HG03442 (cell line): ENCODE measurements around the gene BHLHE23.

ENCODE experiments used
- ATAC-seq: cut with Tn5 transposase; IDR thresholded peaks from one replicate; pipeline ENCODE4 v1.9.1; 2021; ENCODE audit warnings: mild to moderate bottlenecking, moderate library complexity; ENCODE audit not compliant: unreplicated experiment

BHLHE23 gene

GRCh38 chr20:63026582-63027165 is 19.9 kb upstream of the BHLHE23 start:
- no peak for ATAC-seq

- ATAC-seq, result no peak
Observed at GRCh38 chr20:63025534-63026331, 19.0 kb upstream of the BHLHE23 start.

- ATAC-seq, result no peak
Observed at GRCh38 chr20:63024573-63025392, 18.0 kb upstream of the BHLHE23 start.

- no peak for ATAC-seq
Observed at GRCh38 chr20:63023936-63024571, 17.3 kb upstream of the BHLHE23 start.

- no peak for ATAC-seq
Observed at GRCh38 chr20:63023071-63023935, 16.5 kb upstream of the BHLHE23 start.

GRCh38 chr20:63022501-63022900 is 15.7 kb upstream of the BHLHE23 start:
- ATAC-seq, result no peak

- ATAC-seq, result no peak
Observed at GRCh38 chr20:63021356-63022321, 14.9 kb upstream of the BHLHE23 start.

GRCh38 chr20:63020681-63021080 is 13.9 kb upstream of the BHLHE23 start:
- ATAC-seq, result no peak

- no peak for ATAC-seq
Observed at GRCh38 chr20:63017826-63018411, 11.2 kb upstream of the BHLHE23 start.

- ATAC-seq, result no peak
Observed at GRCh38 chr20:63017076-63017825, 10.5 kb upstream of the BHLHE23 start.

GRCh38 chr20:63016514-63017075 is 9.8 kb upstream of the BHLHE23 start:
- ATAC-seq, result no peak

- no peak for ATAC-seq
Observed at GRCh38 chr20:63015662-63016361, 9.0 kb upstream of the BHLHE23 start.

- no peak for ATAC-seq
Observed at GRCh38 chr20:63015147-63015661, 8.4 kb upstream of the BHLHE23 start.

GRCh38 chr20:63014710-63015109 is 7.9 kb upstream of the BHLHE23 start:
- ATAC-seq, result no peak

- ATAC-seq, result no peak
Observed at GRCh38 chr20:63014287-63014686, 7.5 kb upstream of the BHLHE23 start.

GRCh38 chr20:63013207-63013606 is 6.4 kb upstream of the BHLHE23 start:
- no peak for ATAC-seq

GRCh38 chr20:63011798-63012197 is 5.0 kb upstream of the BHLHE23 start:
- no peak for ATAC-seq
